Activated CD8-positive, alpha-beta memory T cell treated with anti-CD3 and anti-CD28 coated beads, Interleukin-2, amount 50 U/mL, for 4 hours (primary cell): ENCODE data around the gene SLC1A5.
"Not testable (repeated sequence)": the region's sequence is repeated elsewhere in the genome, so short reads cannot be mapped to it uniquely, and the experiment has no call there.

ENCODE experiments used
- DNase-seq: peaks from one replicate; pipeline ENCODE4 v3.0.0-alpha.2; 2020

Gene SLC1A5

GRCh38 chr19:46788262-46788967, at the start of gene SLC1A5:
TSS of gene SLC1A5 (minus strand) at chr19:46788594. CDS start at chr19:46787965, 629 bp downstream.
- DNase-seq: peak; percentile 99

- no peak for DNase-seq
Observed at GRCh38 chr19:46838160-46838559, 49.8 kb upstream of the SLC1A5 start.

GRCh38 chr19:46834984-46835383, 46.6 kb upstream of the SLC1A5 start:
- DNase-seq: no peak

GRCh38 chr19:46834121-46834520, 45.7 kb upstream of the SLC1A5 start:
- no peak for DNase-seq

- DNase-seq: no peak
Observed at GRCh38 chr19:46830864-46831263, 42.5 kb upstream of the SLC1A5 start.

- DNase-seq: peak; percentile 63
Observed at GRCh38 chr19:46828484-46828883, 40.1 kb upstream of the SLC1A5 start.

GRCh38 chr19:46825731-46826055, 37.3 kb upstream of the SLC1A5 start:
- DNase-seq: no peak

- DNase-seq: no peak
Observed at GRCh38 chr19:46824890-46825730, 36.7 kb upstream of the SLC1A5 start.

GRCh38 chr19:46823049-46823448, 34.7 kb upstream of the SLC1A5 start:
- no peak for DNase-seq

- not testable (repeated sequence) for DNase-seq
Observed at GRCh38 chr19:46822410-46822787, 34.0 kb upstream of the SLC1A5 start.

GRCh38 chr19:46821512-46822409, 33.4 kb upstream of the SLC1A5 start:
- peak; percentile 53 for DNase-seq

- DNase-seq: no peak
Observed at GRCh38 chr19:46818812-46819211, 30.4 kb upstream of the SLC1A5 start.

GRCh38 chr19:46815833-46816627, 27.6 kb upstream of the SLC1A5 start:
- DNase-seq: no peak

- no peak for DNase-seq
Observed at GRCh38 chr19:46813839-46814358, 25.5 kb upstream of the SLC1A5 start.

- no peak for DNase-seq
Observed at GRCh38 chr19:46812977-46813838, 24.8 kb upstream of the SLC1A5 start.

- no peak for DNase-seq
Observed at GRCh38 chr19:46809534-46810272, 21.3 kb upstream of the SLC1A5 start.

GRCh38 chr19:46806656-46807055, 18.3 kb upstream of the SLC1A5 start:
- no peak for DNase-seq

GRCh38 chr19:46804432-46804831, 16.0 kb upstream of the SLC1A5 start:
- DNase-seq: not testable (repeated sequence)

GRCh38 chr19:46803555-46803954, 15.2 kb upstream of the SLC1A5 start:
- DNase-seq: no peak

GRCh38 chr19:46802152-46802551, 13.8 kb upstream of the SLC1A5 start:
- no peak for DNase-seq
